GM19239 (cell line): ENCODE data around the gene TMEM184B.

Experiments used
- DNase-seq: peaks from one replicate; pipeline ENCODE4 v3.0.0; 2011; ENCODE audit warnings: low spot score; ENCODE audit not compliant: insufficient read length
- FAIRE-seq: peaks from 2 replicates; lab custom pipeline; 2011; peaks lifted over from hg19 to GRCh38; lab: Jason Lieb, UNC

The TMEM184B gene

DNA sequence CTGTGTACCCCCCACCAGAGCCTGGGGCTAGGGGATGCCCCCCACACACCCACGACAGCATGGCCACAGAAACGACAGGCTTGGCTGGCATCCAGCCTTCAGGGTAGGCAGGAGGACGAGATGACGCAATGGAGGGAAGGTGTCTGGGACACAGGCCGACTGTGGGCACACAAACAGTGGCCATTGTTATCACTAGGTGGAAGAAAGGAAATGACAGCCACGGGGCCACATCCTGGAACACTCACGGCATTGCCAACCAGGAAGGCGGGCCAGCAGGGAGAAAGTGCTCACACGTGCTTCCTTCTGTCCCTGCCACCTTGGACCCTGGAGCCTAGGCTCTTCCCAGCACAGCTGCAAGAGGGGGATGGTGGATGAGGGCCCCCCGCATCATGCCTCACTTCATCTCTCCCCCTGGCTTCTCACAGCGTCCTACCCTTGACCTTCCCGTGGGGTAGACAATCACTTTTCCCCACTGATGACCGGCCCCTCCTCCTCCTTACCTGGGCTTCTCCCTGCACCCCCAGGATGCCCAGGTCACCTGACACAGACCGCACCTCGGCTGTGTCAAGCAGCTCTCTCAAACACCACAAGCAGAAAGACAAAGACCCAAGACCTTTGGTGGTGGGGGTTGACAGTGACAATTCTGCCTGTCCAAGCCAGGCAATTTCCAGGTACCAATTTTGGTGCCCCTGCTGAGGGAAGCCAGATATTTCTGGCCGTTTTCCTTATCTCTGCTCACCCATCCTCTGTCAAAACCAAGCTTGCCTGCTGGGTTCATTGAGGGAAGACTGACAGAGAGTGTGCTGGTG lies 99.8 kb downstream of the TMEM184B start:
- FAIRE-seq: no peak
- DNase-seq: no peak

- DNase-seq: no peak
- FAIRE-seq: no peak
Measured at GRCh38 chr22:38171927-38172831, 100.6 kb downstream of the TMEM184B start.

- DNase-seq (no peak), FAIRE-seq (no peak)
Measured at GRCh38 chr22:38170469-38170868, 102.3 kb downstream of the TMEM184B start.
